ENCODE data around the gene OR8I2.

The OR8I2 gene

GRCh38 chr11:56089697-56090096 lies 3.4 kb upstream of the OR8I2 start:
- H3K79me2 ChIP-seq (ENCODE audit: control insufficient read depth, insufficient read depth, low read length, poor library complexity): no peaks in the 10 kb centered on the region
- DNase-seq: no peak
- H3K9ac ChIP-seq (ENCODE audit: low read length): no peak overlapping the region
- no peak overlapping the region for H4K8ac ChIP-seq (ENCODE audit: low read depth, low read length)
- no peaks in the 10 kb centered on the region for H3K9me3 ChIP-seq (ENCODE audit: insufficient read depth, low read depth, low read length)
- H3K36me3 ChIP-seq (ENCODE audit: control insufficient read depth in 1 of 2, insufficient read depth in 2 of 2, low read length in 2 of 2): no peaks in the 10 kb centered on the region
- H3K14ac ChIP-seq (ENCODE audit: low read length): no peak overlapping the region
- no peak overlapping the region for H3K23ac ChIP-seq (ENCODE audit: low read length)
- no peak overlapping the region for H3K4me2 ChIP-seq (ENCODE audit: low read length)
- H3K27me3 ChIP-seq (ENCODE audit: insufficient read depth, low read length): no peaks in the 10 kb centered on the region
- H2BK120ac ChIP-seq (ENCODE audit: insufficient read depth, low read length, poor library complexity): no peak overlapping the region
- H3K4ac ChIP-seq (ENCODE audit: low read depth, low read length): no peak overlapping the region
- WGBS (ENCODE audit: extremely low coverage, insufficient coverage, insufficient read length): no CpG with 5 or more reads among the region's 3 CpGs
- H3K4me3 ChIP-seq (ENCODE audit: low read depth, low read length): no peak overlapping the region
- no peak overlapping the region for H3K18ac ChIP-seq (ENCODE audit: low read length)
- no peak overlapping the region for H4K12ac ChIP-seq (ENCODE audit: low read depth, low read length)
- no peak overlapping the region for H2BK5ac ChIP-seq (ENCODE audit: low read depth, low read length, poor library complexity)
- no peaks in the 10 kb centered on the region for H3K79me1 ChIP-seq (ENCODE audit: low read length)
- no peak overlapping the region for H3K27ac ChIP-seq (ENCODE audit: low read depth, low read length)
- no peaks in the 10 kb centered on the region for H3K4me1 ChIP-seq (ENCODE audit: control insufficient read depth in 1 of 2, insufficient read depth in 2 of 2, low read length in 2 of 2)
- H2AFZ ChIP-seq (ENCODE audit: insufficient read depth, low read length, poor library complexity): no peak overlapping the region
- H2BK12ac ChIP-seq (ENCODE audit: low read length): no peak overlapping the region
- H4K91ac ChIP-seq (ENCODE audit: low read depth, low read length): no peak overlapping the region
- no peak overlapping the region for H2AK5ac ChIP-seq (ENCODE audit: low read length)

- Histone ChIP-seq H3K4me3 (ENCODE audit: low read depth, low read length) (no peak within 1 kb of the TSS), H4K91ac (ENCODE audit: low read depth, low read length) (no peak within 1 kb of the TSS), H2AK5ac (ENCODE audit: low read length) (no peak within 1 kb of the TSS), H2AFZ (ENCODE audit: insufficient read depth, low read length, poor library complexity) (no peak within 1 kb of the TSS), H3K27ac (ENCODE audit: low read depth, low read length) (no peak within 1 kb of the TSS), H3K79me1 (ENCODE audit: low read length) (no peaks in the 10 kb centered on the region), H3K9me3 (ENCODE audit: insufficient read depth, low read depth, low read length) (no peaks in the 10 kb centered on the region), H3K36me3 (ENCODE audit: control insufficient read depth in 1 of 2, insufficient read depth in 2 of 2, low read length in 2 of 2) (no peaks in the 10 kb centered on the region), H4K8ac (ENCODE audit: low read depth, low read length) (no peak within 1 kb of the TSS), H4K12ac (ENCODE audit: low read depth, low read length) (no peak within 1 kb of the TSS), H3K4ac (ENCODE audit: low read depth, low read length) (no peak within 1 kb of the TSS), H3K14ac (ENCODE audit: low read length) (no peak within 1 kb of the TSS), H3K4me2 (ENCODE audit: low read length) (no peak within 1 kb of the TSS), H3K79me2 (ENCODE audit: control insufficient read depth, insufficient read depth, low read length, poor library complexity) (no peaks in the 10 kb centered on the region), H2BK120ac (ENCODE audit: insufficient read depth, low read length, poor library complexity) (no peak within 1 kb of the TSS), H3K23ac (ENCODE audit: low read length) (no peak within 1 kb of the TSS), H2BK12ac (ENCODE audit: low read length) (no peak within 1 kb of the TSS), H3K9ac (ENCODE audit: low read length) (no peak within 1 kb of the TSS), H3K18ac (ENCODE audit: low read length) (no peak within 1 kb of the TSS), H3K27me3 (ENCODE audit: insufficient read depth, low read length) (no peaks in the 10 kb centered on the region), H2BK5ac (ENCODE audit: low read depth, low read length, poor library complexity) (no peak within 1 kb of the TSS), H3K4me1 (ENCODE audit: control insufficient read depth in 1 of 2, insufficient read depth in 2 of 2, low read length in 2 of 2) (no peaks in the 10 kb centered on the region)
- no peak for DNase-seq
Observed at GRCh38 chr11:56103210-56103737, 10.2 kb downstream of the OR8I2 start, which contains the start of gene OR8H2. Gene OR8H2, plus strand, starts transcription at chr11:56103687. Its CDS starts 1,356 bp downstream, at chr11:56105043.

GRCh38 chr11:56122073-56122472 lies 29.0 kb downstream of the OR8I2 start, which contains the start of gene OR8H3:
Gene OR8H3, plus strand, starts transcription at chr11:56122373. Its CDS starts 0 bp downstream, at chr11:56122373.
- H3K27ac ChIP-seq (ENCODE audit: low read depth, low read length): no peak within 1 kb of the TSS
- WGBS (ENCODE audit: extremely low coverage, insufficient coverage, insufficient read length): no CpG with 5 or more reads among the region's 6 CpGs
- H3K9me3 ChIP-seq (ENCODE audit: insufficient read depth, low read depth, low read length): no peaks in the 10 kb centered on the region
- H3K9ac ChIP-seq (ENCODE audit: low read length): no peak within 1 kb of the TSS
- H3K23ac ChIP-seq (ENCODE audit: low read length): no peak within 1 kb of the TSS
- no peak within 1 kb of the TSS for H4K91ac ChIP-seq (ENCODE audit: low read depth, low read length)
- H3K4me1 ChIP-seq (ENCODE audit: control insufficient read depth in 1 of 2, insufficient read depth in 2 of 2, low read length in 2 of 2): no peaks in the 10 kb centered on the region
- no peak within 1 kb of the TSS for H3K4me3 ChIP-seq (ENCODE audit: low read depth, low read length)
- no peaks in the 10 kb centered on the region for H3K27me3 ChIP-seq (ENCODE audit: insufficient read depth, low read length)
- no peaks in the 10 kb centered on the region for H3K79me2 ChIP-seq (ENCODE audit: control insufficient read depth, insufficient read depth, low read length, poor library complexity)
- no peak within 1 kb of the TSS for H2BK120ac ChIP-seq (ENCODE audit: insufficient read depth, low read length, poor library complexity)
- no peak within 1 kb of the TSS for H3K4me2 ChIP-seq (ENCODE audit: low read length)
- H3K4ac ChIP-seq (ENCODE audit: low read depth, low read length): no peak within 1 kb of the TSS
- no peak for DNase-seq
- no peak within 1 kb of the TSS for H4K12ac ChIP-seq (ENCODE audit: low read depth, low read length)
- no peaks in the 10 kb centered on the region for H3K36me3 ChIP-seq (ENCODE audit: control insufficient read depth in 1 of 2, insufficient read depth in 2 of 2, low read length in 2 of 2)
- H2AFZ ChIP-seq (ENCODE audit: insufficient read depth, low read length, poor library complexity): no peak within 1 kb of the TSS
- no peak within 1 kb of the TSS for H4K8ac ChIP-seq (ENCODE audit: low read depth, low read length)
- no peak within 1 kb of the TSS for H2BK12ac ChIP-seq (ENCODE audit: low read length)
- no peak within 1 kb of the TSS for H3K14ac ChIP-seq (ENCODE audit: low read length)
- H3K79me1 ChIP-seq (ENCODE audit: low read length): no peaks in the 10 kb centered on the region
- no peak within 1 kb of the TSS for H3K18ac ChIP-seq (ENCODE audit: low read length)
- H2AK5ac ChIP-seq (ENCODE audit: low read length): no peak within 1 kb of the TSS
- no peak within 1 kb of the TSS for H2BK5ac ChIP-seq (ENCODE audit: low read depth, low read length, poor library complexity)

- Histone ChIP-seq H3K4ac (ENCODE audit: low read depth, low read length) (no peak within 1 kb of the TSS), H3K27ac (ENCODE audit: low read depth, low read length) (no peak within 1 kb of the TSS), H4K8ac (ENCODE audit: low read depth, low read length) (no peak within 1 kb of the TSS), H3K4me3 (ENCODE audit: low read depth, low read length) (no peak within 1 kb of the TSS), H3K9ac (ENCODE audit: low read length) (no peak within 1 kb of the TSS), H3K14ac (ENCODE audit: low read length) (no peak within 1 kb of the TSS), H3K79me2 (ENCODE audit: control insufficient read depth, insufficient read depth, low read length, poor library complexity) (no peaks in the 10 kb centered on the region), H4K12ac (ENCODE audit: low read depth, low read length) (no peak within 1 kb of the TSS), H4K91ac (ENCODE audit: low read depth, low read length) (no peak within 1 kb of the TSS), H3K27me3 (ENCODE audit: insufficient read depth, low read length) (no peaks in the 10 kb centered on the region), H2AK5ac (ENCODE audit: low read length) (no peak within 1 kb of the TSS), H3K18ac (ENCODE audit: low read length) (no peak within 1 kb of the TSS), H3K4me1 (ENCODE audit: control insufficient read depth in 1 of 2, insufficient read depth in 2 of 2, low read length in 2 of 2) (no peaks in the 10 kb centered on the region), H3K36me3 (ENCODE audit: control insufficient read depth in 1 of 2, insufficient read depth in 2 of 2, low read length in 2 of 2) (no peaks in the 10 kb centered on the region), H3K9me3 (ENCODE audit: insufficient read depth, low read depth, low read length) (no peaks in the 10 kb centered on the region), H3K23ac (ENCODE audit: low read length) (no peak within 1 kb of the TSS), H3K79me1 (ENCODE audit: low read length) (no peaks in the 10 kb centered on the region), H2AFZ (ENCODE audit: insufficient read depth, low read length, poor library complexity) (no peak within 1 kb of the TSS), H2BK120ac (ENCODE audit: insufficient read depth, low read length, poor library complexity) (no peak within 1 kb of the TSS), H3K4me2 (ENCODE audit: low read length) (no peak within 1 kb of the TSS), H2BK12ac (ENCODE audit: low read length) (no peak within 1 kb of the TSS), H2BK5ac (ENCODE audit: low read depth, low read length, poor library complexity) (no peak within 1 kb of the TSS)
- DNase-seq: no peak
Observed at GRCh38 chr11:56140151-56140661, 47.1 kb downstream of the OR8I2 start, which contains the start of gene OR8J3. Gene OR8J3, minus strand, starts transcription at chr11:56140201. Its CDS starts 2,483 bp downstream, at chr11:56137718.

Measured in trophoblast cell (in vitro differentiated cells and primary cell).